Hepatocyte (in vitro differentiated cells): ENCODE measurements around the gene PHYKPL.

Experiments
- EZH2 ChIP-seq: fragments of 200-600 bp; sonication (generic); IDR thresholded peaks from 2 replicates; pipeline ENCODE4 v1.6.1; 2016; ENCODE audit warnings: antibody characterized with exemption, mild to moderate bottlenecking, borderline replicate concordance
- TF ChIP-seq, protein P1 (sequence below): fragments of 200-600 bp; sonication (generic); IDR thresholded peaks from 2 replicates; pipeline ENCODE4 v1.5.1; 2016; ENCODE audit warnings: antibody characterized with exemption, mild to moderate bottlenecking; ENCODE audit not compliant: poor library complexity

DNA sequence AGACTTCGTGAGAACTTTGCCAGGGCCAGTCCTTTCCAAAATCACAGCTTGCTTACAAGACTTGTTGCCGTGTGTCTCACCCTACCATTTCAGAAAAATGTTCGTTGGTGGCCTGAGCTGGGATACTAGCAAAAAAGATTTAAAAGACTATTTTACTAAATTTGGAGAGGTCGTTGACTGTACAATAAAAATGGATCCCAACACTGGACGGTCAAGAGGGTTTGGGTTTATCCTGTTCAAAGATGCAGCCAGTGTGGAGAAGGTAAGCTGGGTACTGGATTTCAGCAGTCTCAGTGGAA is 26.9 kb downstream of the PHYKPL start:
- TF ChIP-seq, protein P1, sequence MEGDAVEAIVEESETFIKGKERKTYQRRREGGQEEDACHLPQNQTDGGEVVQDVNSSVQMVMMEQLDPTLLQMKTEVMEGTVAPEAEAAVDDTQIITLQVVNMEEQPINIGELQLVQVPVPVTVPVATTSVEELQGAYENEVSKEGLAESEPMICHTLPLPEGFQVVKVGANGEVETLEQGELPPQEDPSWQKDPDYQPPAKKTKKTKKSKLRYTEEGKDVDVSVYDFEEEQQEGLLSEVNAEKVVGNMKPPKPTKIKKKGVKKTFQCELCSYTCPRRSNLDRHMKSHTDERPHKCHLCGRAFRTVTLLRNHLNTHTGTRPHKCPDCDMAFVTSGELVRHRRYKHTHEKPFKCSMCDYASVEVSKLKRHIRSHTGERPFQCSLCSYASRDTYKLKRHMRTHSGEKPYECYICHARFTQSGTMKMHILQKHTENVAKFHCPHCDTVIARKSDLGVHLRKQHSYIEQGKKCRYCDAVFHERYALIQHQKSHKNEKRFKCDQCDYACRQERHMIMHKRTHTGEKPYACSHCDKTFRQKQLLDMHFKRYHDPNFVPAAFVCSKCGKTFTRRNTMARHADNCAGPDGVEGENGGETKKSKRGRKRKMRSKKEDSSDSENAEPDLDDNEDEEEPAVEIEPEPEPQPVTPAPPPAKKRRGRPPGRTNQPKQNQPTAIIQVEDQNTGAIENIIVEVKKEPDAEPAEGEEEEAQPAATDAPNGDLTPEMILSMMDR = no peak
- TF ChIP-seq EZH2 = no peak
